ENCODE measurements around the gene CD74. TPM values are rescaled to one million over a fixed set of nuclear protein-coding genes. Genes with fewer than 3 reads are reported as not detected.

CD74 gene
- polyA plus RNA-seq, 2 of the 4 experiments (the other 2 are of a cell fraction): not detected

GRCh38 chr5:150364004-150364403 is 48.7 kb downstream of the CD74 start:
- FAIRE-seq: no peak
- no peak for ATAC-seq
- DNase-seq (ENCODE audit: low read depth in 1 of 2, low spot score in 1 of 2): no peak
- Histone ChIP-seq H3K4me2 (no peak overlapping the region), H3K4me3 (no peak overlapping the region), H3K9me3 (no peaks in the 10 kb centered on the region), H3K4me1 (peaks cover 5% of the 10 kb centered on the region; the same call in 2 of the 3 replicates), H3K27ac (no peak overlapping the region)
- 93% methylated on average over 9 of the region's 9 CpGs for WGBS (ENCODE audit: missing lambda C conversion rate)
- CTCF ChIA-PET: interaction anchor here (0.6 to 1.0 kb wide), 3 partner anchors 18 to 190 kb away, joined by 3 to 6 read pairs (median 3); no protein-coding TSS in a partner anchor
- no peak for TF ChIP-seq JUN (IDR thresholded peaks at IDR 0.05)
- no peak for TF ChIP-seq TFCP2L1 (CRISPR knock-in tag; IDR thresholded peaks at IDR 0.05)
- TF ChIP-seq HES2 (IDR thresholded peaks at IDR 0.05): no peak
- no peak for TF ChIP-seq RFX5 (IDR thresholded peaks at IDR 0.05)
- TF ChIP-seq MYC (IDR thresholded peaks at IDR 0.05; ENCODE audit: borderline replicate concordance, low read length): no peak
- no peak for TF ChIP-seq POLR2AphosphoS2 (conservative IDR thresholded peaks at IDR 0.05; ENCODE audit: low read length)
- no peak for TF ChIP-seq GATA3 (IDR thresholded peaks at IDR 0.05; ENCODE audit: borderline replicate concordance)
- TF ChIP-seq HEYL (CRISPR knock-in tag; IDR thresholded peaks at IDR 0.05): no peak
- no peak for TF ChIP-seq HOXA7 (CRISPR knock-in tag; IDR thresholded peaks at IDR 0.05)
- TF ChIP-seq MAX (IDR thresholded peaks at IDR 0.05): no peak
- no peak for TF ChIP-seq PBX3 (IDR thresholded peaks at IDR 0.05)
- no peak for TF ChIP-seq CBX2 (IDR thresholded peaks at IDR 0.05; ENCODE audit: borderline replicate concordance, low read depth)
- no peak for TF ChIP-seq FOSB (CRISPR knock-in tag; IDR thresholded peaks at IDR 0.05)
- TF ChIP-seq E2F6 (IDR thresholded peaks at IDR 0.05; ENCODE audit: borderline replicate concordance, low read depth): no peak
- TF ChIP-seq FOSL2 (IDR thresholded peaks at IDR 0.05): no peak
- TF ChIP-seq FOSL2 (CRISPR knock-in tag; IDR thresholded peaks at IDR 0.05): no peak
- POLR2A ChIA-PET: no interaction called here

GRCh38 chr5:150363185-150363584 is 49.5 kb downstream of the CD74 start:
- POLR2A ChIA-PET: no interaction called here
- H3K27ac ChIP-seq: no peak overlapping the region
- DNase-seq (ENCODE audit: low read depth in 1 of 2, low spot score in 1 of 2): no peak
- no peak for FAIRE-seq
- peaks cover 12% of the 10 kb centered on the region; the same call in 2 of the 3 replicates for H3K4me1 ChIP-seq
- no peak for ATAC-seq
- no peak overlapping the region for H3K4me3 ChIP-seq
- CTCF ChIA-PET: interaction anchor here (0.8 to 2.1 kb wide), 3 partner anchors 8 to 13 kb away, joined by 3 to 7 read pairs (median 3); no protein-coding TSS in a partner anchor
- TF ChIP-seq BCL3 (IDR thresholded peaks at IDR 0.05): no peak
- TF ChIP-seq CTCF (IDR thresholded peaks at IDR 0.05): no peak
- no peak for TF ChIP-seq POLR2A (IDR thresholded peaks at IDR 0.05; ENCODE audit: low read length)
- TF ChIP-seq NFE2L2 (conservative IDR thresholded peaks at IDR 0.05; ENCODE audit: low read length): no peak
- TF ChIP-seq ELK1 (IDR thresholded peaks at IDR 0.05; ENCODE audit: low read depth, low read length): no peak
- no peak for TF ChIP-seq FOXS1 (CRISPR knock-in tag; IDR thresholded peaks at IDR 0.05)
- TF ChIP-seq MYC (IDR thresholded peaks at IDR 0.05; ENCODE audit: borderline replicate concordance, low read length): no peak
- H3K4me2 ChIP-seq: no peak overlapping the region
- 82% methylated on average over 2 of the region's 2 CpGs for WGBS (ENCODE audit: missing lambda C conversion rate)
- no peaks in the 10 kb centered on the region for H3K9me3 ChIP-seq

Data from A549 (cell line).